Urinary bladder (tissue), 4 donors: ENCODE results near the gene ERVK3-1. TPM values are rescaled to one million over a fixed set of nuclear protein-coding genes. Genes with fewer than 3 reads are reported as not detected.
"Not testable (repeated sequence)": the region's sequence is repeated elsewhere in the genome, so short reads cannot be mapped to it uniquely, and the experiment has no call there.

Experiments
- DNase-seq: peaks from one replicate; pipeline ENCODE4 v3.0.0-alpha.2; 2015; ENCODE audit errors: extremely low spot score
- H3K27ac ChIP-seq: one replicate; pipeline ENCODE4 v1.5.1; 2013; ENCODE audit warnings: low read depth, mild to moderate bottlenecking, moderate library complexity
- H3K36me3 ChIP-seq: one replicate; pipeline ENCODE4 v1.6.1; 2013; ENCODE audit warnings: mild to moderate bottlenecking, moderate library complexity; ENCODE audit not compliant: insufficient read depth
- H3K4me1 ChIP-seq: one replicate; pipeline ENCODE4 v1.6.1; 2013; ENCODE audit warnings: mild to moderate bottlenecking, moderate library complexity; ENCODE audit not compliant: insufficient read depth
- H3K4me3 ChIP-seq: one replicate; pipeline ENCODE4 v1.5.1; 2013; ENCODE audit warnings: low read depth, low read length
- WGBS: extraction: QIAGEN DNeasy Blood & Tissue Kit; methylation state at CpG from one replicate; pipeline ENCODE4 v1.1.7; 2013; 5-methylcytosine and 5-hydroxymethylcytosine counted together
- polyA plus RNA-seq: library from polyadenylated mRNA; stranded (reverse); fragments of 200-250 nt; gene quantifications from one replicate; pipeline ENCODE4 v1.2.3, GENCODE V29; 2013
- total RNA-seq: library from RNA; depleted of rRNA; stranded (reverse); fragments of >200 nt; gene quantifications from one replicate; pipeline ENCODE4 v1.2.3, GENCODE V29; 2014
- donor health status: healthy with polysubstance abuse.
- donor health status: healthy.

The ERVK3-1 gene
- total RNA-seq = 30.1 TPM
- 33.9 TPM for polyA plus RNA-seq

DNA sequence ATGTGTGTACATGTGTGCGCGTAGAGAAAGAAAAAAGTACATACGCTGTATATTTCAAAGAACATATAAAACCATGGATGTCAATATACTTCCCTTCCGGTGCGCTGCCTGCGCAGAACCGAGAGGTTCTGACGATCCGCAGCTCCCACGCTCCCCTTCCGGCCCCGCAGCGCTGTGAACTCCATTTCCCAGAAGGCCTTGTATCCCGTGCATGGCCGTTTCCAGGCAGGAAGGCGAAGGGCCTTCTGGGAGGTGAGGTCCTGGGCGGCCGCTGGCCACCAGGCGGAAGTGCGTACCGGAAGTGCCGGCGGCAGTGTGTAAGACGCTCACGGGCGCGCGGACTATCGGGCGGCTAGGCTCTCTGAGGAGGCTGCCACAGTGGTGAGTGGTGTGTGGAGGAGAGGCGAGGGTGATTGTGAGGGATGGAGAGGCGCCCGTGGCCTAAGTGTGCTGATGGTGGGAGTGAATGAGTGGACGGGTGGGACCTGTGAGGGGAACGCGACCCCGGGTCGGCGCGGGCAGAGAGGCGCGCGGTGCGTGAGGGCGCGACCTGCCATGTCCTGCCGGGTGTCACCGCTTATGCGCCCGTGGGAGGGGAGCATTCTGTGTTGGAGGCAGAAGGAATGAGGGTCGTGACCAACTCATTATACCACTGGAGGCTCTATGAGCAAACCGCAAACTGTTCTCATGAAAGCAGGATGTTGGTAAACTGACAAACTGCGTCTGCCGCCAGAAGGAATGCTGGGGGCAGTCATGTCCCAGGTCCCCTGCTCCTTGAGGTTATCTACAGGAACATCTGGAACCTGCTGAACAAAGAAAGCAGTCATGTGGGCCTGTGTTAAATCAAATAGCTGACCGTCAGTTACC is at the start of gene ERVK3-1:
ERVK3-1 (plus strand) TSS at position 313 of the 867 bp plus-strand sequence. CDS start 6,792 bp downstream, outside the sequence.
- H3K27ac ChIP-seq = peak within 1 kb of the TSS; percentile 55
- H3K4me3 ChIP-seq = peak within 1 kb of the TSS; percentile 81
- peak; percentile 90 for DNase-seq
- H3K4me1 ChIP-seq = no peaks in the 10 kb centered on the region
- under 1% methylated on average over 55 of the region's 55 CpGs for WGBS
- no peaks in the 10 kb centered on the region for H3K36me3 ChIP-seq

DNA sequence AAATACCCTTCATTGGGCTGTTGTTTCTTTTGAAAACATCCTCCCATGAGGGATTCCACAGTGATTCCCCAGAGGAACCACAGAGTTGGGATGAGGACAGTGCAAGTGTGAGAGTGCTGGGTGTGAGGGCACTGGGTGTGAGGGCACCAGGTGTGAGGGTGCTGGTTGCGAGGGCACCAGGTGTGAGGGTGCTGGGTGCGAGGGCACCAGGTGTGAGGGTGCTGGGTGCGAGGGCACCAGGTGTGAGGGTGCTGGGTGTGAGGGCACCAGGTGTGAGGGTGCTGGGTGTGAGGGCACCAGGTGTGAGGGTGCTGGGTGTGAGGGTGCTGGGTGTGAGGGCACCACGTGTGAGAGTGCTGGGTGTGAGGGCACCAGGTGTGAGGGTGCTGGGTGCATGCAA is 46.9 kb upstream of the ERVK3-1 start:
- not testable (repeated sequence) for H3K27ac ChIP-seq, H3K4me3 ChIP-seq, DNase-seq, H3K4me1 ChIP-seq
- WGBS = 97% methylated on average over 4 of the region's 4 CpGs
- H3K36me3 ChIP-seq = peaks cover 11% of the 10 kb centered on the region

DNA sequence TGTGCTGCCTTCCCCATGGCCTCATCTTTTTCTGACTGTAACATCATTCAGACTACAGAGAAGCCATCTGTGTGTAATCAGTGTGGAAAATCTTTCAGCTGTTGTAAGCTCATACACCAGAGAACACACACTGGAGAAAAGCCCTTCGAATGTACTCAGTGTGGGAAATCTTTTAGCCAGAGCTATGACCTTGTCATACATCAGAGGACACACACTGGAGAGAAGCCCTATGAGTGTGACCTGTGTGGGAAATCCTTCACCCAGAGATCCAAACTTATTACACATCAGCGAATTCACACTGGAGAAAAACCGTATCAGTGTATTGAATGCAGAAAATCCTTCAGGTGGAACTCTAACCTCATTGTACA is 43.6 kb upstream of the ERVK3-1 start:
- H3K36me3 ChIP-seq = peaks cover 2% of the 10 kb centered on the region
- DNase-seq = no peak
- no peaks in the 10 kb centered on the region for H3K4me1 ChIP-seq
- 97% methylated on average over 3 of the region's 3 CpGs for WGBS
- no peak overlapping the region for H3K27ac ChIP-seq
- H3K4me3 ChIP-seq = no peak overlapping the region

- no peak for DNase-seq
- Histone ChIP-seq H3K4me3 (no peak overlapping the region), H3K4me1 (no peaks in the 10 kb centered on the region), H3K27ac (no peak overlapping the region), H3K36me3 (peaks cover 2% of the 10 kb centered on the region)
- 98% methylated on average over 19 of the region's 19 CpGs for WGBS
Measured at GRCh38 chr19:58261968-58262921, 42.9 kb upstream of the ERVK3-1 start.

- Histone ChIP-seq H3K36me3 (peaks cover 2% of the 10 kb centered on the region), H3K4me3 (no peak overlapping the region), H3K27ac (no peak overlapping the region), H3K4me1 (no peaks in the 10 kb centered on the region)
- WGBS = 98% methylated on average over 7 of the region's 7 CpGs
- no peak for DNase-seq
Measured at GRCh38 chr19:58262922-58263296, 42.3 kb upstream of the ERVK3-1 start.

- no peaks in the 10 kb centered on the region for H3K4me1 ChIP-seq
- H3K4me3 ChIP-seq = no peak overlapping the region
- DNase-seq = no peak
- H3K36me3 ChIP-seq = no peaks in the 10 kb centered on the region
- WGBS = 98% methylated on average over 3 of the region's 3 CpGs
- H3K27ac ChIP-seq = no peak overlapping the region
Measured at GRCh38 chr19:58265100-58265499, 40.1 kb upstream of the ERVK3-1 start.

DNA sequence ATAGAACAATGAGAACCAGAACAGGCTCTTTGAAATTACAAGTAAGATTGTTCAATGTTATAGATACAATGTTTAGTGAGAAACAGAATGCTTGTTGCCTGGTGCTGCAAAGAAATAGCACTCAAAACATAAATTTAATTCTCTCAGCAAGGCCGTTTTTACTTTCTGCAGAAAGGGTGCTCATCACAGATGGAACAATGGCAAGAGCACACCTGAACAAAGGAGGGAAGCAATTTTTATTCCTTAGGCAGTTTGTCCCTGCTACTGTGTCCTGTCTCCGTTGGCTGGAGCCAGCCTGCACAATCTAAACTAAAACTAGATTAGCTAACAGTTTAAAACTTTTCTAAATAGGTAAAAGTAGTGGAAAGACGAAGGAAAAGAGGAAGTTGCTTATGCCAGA is 36.8 kb upstream of the ERVK3-1 start:
- peaks cover 4% of the 10 kb centered on the region for H3K36me3 ChIP-seq
- no peak for DNase-seq
- H3K4me1 ChIP-seq = no peaks in the 10 kb centered on the region
- H3K4me3 ChIP-seq = no peak overlapping the region
- H3K27ac ChIP-seq = no peak overlapping the region
- 97% methylated on average over 3 of the region's 3 CpGs for WGBS

GRCh38 chr19:58274771-58275201 is 30.4 kb upstream of the ERVK3-1 start:
- Histone ChIP-seq H3K27ac (no peak overlapping the region), H3K4me3 (no peak overlapping the region), H3K36me3 (peaks cover 4% of the 10 kb centered on the region), H3K4me1 (peaks cover 2% of the 10 kb centered on the region)
- no peak for DNase-seq
- 83% methylated on average over 2 of the region's 2 CpGs for WGBS

DNA sequence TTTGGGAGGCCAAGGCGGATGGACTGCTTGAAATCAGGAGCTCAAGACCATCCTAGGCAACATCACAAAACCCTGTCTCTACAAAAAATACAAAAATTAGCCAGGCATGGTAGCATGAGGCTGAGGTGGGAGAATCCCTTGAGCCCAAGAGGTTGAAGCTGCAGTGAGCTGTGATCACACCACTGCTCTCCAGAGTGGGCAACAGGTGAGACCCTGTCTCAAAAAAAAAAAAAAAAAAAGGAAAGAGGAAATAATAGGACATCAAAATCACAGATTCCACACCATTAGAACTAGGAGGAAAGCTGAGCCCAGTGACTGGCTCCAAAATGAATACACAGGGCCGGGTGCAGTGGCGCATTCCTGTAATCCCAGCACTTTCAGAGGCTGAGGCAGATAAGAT is 29.6 kb upstream of the ERVK3-1 start:
- no peak for DNase-seq
- WGBS = 96% methylated on average over 3 of the region's 3 CpGs
- Histone ChIP-seq H3K4me1 (peaks cover 2% of the 10 kb centered on the region), H3K27ac (no peak overlapping the region), H3K4me3 (no peak overlapping the region), H3K36me3 (peaks cover 4% of the 10 kb centered on the region)

GRCh38 chr19:58277197-58277596 is 28.0 kb upstream of the ERVK3-1 start:
- WGBS = 98% methylated on average over 7 of the region's 7 CpGs

DNA sequence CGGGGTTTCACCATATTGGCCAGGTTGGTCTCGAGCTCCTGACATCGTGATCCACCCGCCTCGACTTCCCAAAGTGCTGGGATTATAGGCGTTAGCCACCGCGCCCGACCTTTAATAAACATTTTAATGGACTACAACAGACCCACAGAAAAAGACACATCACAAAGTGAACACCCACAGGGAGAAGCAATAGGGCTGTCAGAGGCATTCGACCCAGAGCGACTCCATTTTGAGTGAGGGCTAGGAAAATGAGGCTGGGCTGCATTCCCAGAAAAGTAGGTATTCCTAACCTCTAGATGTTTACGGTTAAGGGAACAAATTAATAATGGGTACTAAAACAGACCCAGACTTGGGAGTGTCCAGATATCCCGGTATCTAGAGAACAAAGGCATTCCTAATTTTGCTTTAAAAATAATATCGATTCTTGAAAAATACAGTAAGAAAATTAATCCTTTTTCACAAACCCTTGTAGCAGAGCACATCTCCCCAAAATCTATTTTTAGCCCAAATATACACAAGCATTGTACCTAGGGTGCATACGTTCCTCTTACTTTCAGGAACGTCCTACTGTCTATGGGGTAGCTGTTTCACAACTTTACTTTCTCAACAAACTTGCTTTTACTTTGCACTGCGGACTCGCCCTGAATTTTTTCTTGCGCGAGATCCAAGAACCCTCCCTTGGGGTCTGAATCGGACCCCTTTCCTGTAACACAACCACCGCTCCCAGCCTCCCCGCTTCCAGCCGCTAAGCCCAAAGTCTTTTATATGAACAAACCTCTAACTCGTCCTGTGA is 27.2 kb upstream of the ERVK3-1 start:
- no peak for DNase-seq
- Histone ChIP-seq H3K36me3 (no peaks in the 10 kb centered on the region), H3K4me3 (peak overlapping the region; percentile 74), H3K27ac (peak overlapping the region; percentile 79), H3K4me1 (peaks cover 2% of the 10 kb centered on the region)
- 37% methylated on average over 25 of the region's 25 CpGs for WGBS

More at GRCh38 chr19:58277197-58277596, 28.0 kb upstream of the ERVK3-1 start:
- no peak overlapping the region for H3K4me3 ChIP-seq
- H3K36me3 ChIP-seq = no peaks in the 10 kb centered on the region
- no peak overlapping the region for H3K27ac ChIP-seq
- H3K4me1 ChIP-seq = peaks cover 2% of the 10 kb centered on the region
- no peak for DNase-seq

DNA sequence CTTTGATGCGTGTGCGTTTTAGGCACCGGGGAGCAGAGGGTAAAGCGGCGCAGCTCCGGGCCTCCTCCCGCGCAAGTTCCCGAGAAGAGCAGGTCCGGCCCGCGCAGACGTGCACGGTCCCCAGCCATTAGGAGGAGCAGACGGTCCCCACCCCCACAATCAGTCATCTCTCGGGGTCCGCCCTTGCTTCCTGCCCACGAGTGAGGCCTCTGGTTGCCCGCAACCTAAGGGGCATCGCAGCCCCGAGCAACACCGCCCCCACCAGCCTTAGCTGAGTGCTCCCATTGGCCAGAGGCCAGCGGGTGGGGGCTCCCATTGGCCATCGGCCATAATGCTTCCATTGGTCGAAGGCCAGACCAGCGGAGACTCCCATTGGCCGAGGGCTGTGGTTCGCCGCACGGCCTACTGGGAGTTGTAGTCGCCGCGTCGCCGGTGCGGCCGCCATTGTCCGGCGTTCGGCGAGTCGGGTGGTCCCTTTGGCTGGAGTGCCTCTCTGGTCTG is 26.6 kb upstream of the ERVK3-1 start, which contains the start of gene ZNF8:
ZNF8 (plus strand) TSS at position 415 of the 501 bp plus-strand sequence. CDS start 127 bp downstream, outside the sequence.
- Histone ChIP-seq H3K27ac (peak within 1 kb of the TSS; percentile 79), H3K36me3 (no peaks in the 10 kb centered on the region), H3K4me3 (peak within 1 kb of the TSS; percentile 74), H3K4me1 (peaks cover 2% of the 10 kb centered on the region)
- WGBS = under 1% methylated on average over 42 of the region's 42 CpGs
- DNase-seq = peak; percentile 91
